Measurements from ENCODE around the gene NR5A2.
"Not testable (repeated sequence)": the region's sequence is repeated elsewhere in the genome, so short reads cannot be mapped to it uniquely, and the experiment has no call there.

The NR5A2 gene

GRCh38 chr1:200166411-200166810 is 138.9 kb downstream of the NR5A2 start:
- no peak for DNase-seq

- no peak for DNase-seq
Observed at GRCh38 chr1:200168926-200169325, 141.4 kb downstream of the NR5A2 start.

GRCh38 chr1:200172311-200172710 is 144.8 kb downstream of the NR5A2 start:
- DNase-seq = no peak

- no peak for DNase-seq
Observed at GRCh38 chr1:200173097-200173618, 145.6 kb downstream of the NR5A2 start.

GRCh38 chr1:200174525-200175295 is 147.2 kb downstream of the NR5A2 start:
- no peak for DNase-seq

GRCh38 chr1:200176181-200176580 is 148.7 kb downstream of the NR5A2 start:
- DNase-seq = no peak

- DNase-seq = no peak
Observed at GRCh38 chr1:200176798-200177197, 149.3 kb downstream of the NR5A2 start.

- no peak for DNase-seq
Observed at GRCh38 chr1:200178340-200178739, 150.8 kb downstream of the NR5A2 start.

- no peak for DNase-seq
Observed at GRCh38 chr1:200179126-200179780, 151.7 kb downstream of the NR5A2 start.

- DNase-seq = no peak
Observed at GRCh38 chr1:200179781-200180160, 152.3 kb downstream of the NR5A2 start.

GRCh38 chr1:200180821-200181220 is 153.3 kb downstream of the NR5A2 start:
- DNase-seq = no peak

- no peak for DNase-seq
Observed at GRCh38 chr1:200181861-200182260, 154.4 kb downstream of the NR5A2 start.

GRCh38 chr1:200182701-200183100 is 155.2 kb downstream of the NR5A2 start:
- no peak for DNase-seq

- DNase-seq = no peak
Observed at GRCh38 chr1:200183637-200184036, 156.1 kb downstream of the NR5A2 start.

GRCh38 chr1:200184196-200184595 is 156.7 kb downstream of the NR5A2 start:
- DNase-seq = peak; percentile 6 to 47

- not testable (repeated sequence) for DNase-seq
Observed at GRCh38 chr1:200185191-200185590, 157.7 kb downstream of the NR5A2 start.

- not testable (repeated sequence) for DNase-seq
Observed at GRCh38 chr1:200187332-200187731, 159.8 kb downstream of the NR5A2 start.

- no peak for DNase-seq
Observed at GRCh38 chr1:200191993-200192392, 164.5 kb downstream of the NR5A2 start.

GRCh38 chr1:200194477-200194876 is 167.0 kb downstream of the NR5A2 start:
- no peak for DNase-seq

GRCh38 chr1:200198236-200198635 is 170.7 kb downstream of the NR5A2 start:
- DNase-seq = no peak

- no peak for DNase-seq
Observed at GRCh38 chr1:200205216-200205995, 177.9 kb downstream of the NR5A2 start.

GRCh38 chr1:200206340-200206739 is 178.8 kb downstream of the NR5A2 start:
- DNase-seq = no peak

GRCh38 chr1:200206761-200207160 is 179.3 kb downstream of the NR5A2 start:
- no peak for DNase-seq

All from CD4-positive, alpha-beta T cell treated with Interferon alpha-2 for 1 hour (primary cell).